ENCODE data around the gene MOB2.
"Not testable (repeated sequence)": the region's sequence is repeated elsewhere in the genome, so short reads cannot be mapped to it uniquely, and the experiment has no call there.

MOB2 gene

DNA sequence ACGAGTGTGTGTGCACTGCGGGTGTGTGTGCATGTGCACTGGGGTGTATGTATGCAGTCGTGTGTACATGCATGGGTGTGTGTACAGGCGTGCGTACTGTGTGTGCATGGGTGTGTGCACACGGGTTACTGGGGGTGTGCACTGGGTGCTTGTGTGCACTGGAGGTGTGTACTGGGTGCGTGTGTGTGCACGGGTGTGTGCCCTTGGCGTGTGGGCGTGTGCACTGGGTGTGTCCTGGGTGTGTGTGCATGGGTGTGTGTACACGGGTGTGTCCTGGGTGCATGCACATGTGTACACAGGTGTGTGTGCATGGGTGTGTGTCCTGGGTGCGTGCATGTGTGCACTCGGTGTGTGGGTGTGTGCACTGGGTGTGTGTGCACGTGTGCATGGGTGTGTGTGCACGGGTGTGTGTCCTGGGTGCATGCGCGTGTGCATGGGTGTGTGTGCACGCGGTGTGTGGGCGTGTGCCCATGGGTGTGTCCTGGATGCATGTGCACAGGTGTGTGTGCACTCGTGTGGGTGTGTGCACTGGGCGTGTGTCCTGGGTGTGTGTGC is 57.7 kb downstream of the MOB2 start:
- DNase-seq (ENCODE audit: low read depth): no peak
- TF ChIP-seq, protein P1, sequence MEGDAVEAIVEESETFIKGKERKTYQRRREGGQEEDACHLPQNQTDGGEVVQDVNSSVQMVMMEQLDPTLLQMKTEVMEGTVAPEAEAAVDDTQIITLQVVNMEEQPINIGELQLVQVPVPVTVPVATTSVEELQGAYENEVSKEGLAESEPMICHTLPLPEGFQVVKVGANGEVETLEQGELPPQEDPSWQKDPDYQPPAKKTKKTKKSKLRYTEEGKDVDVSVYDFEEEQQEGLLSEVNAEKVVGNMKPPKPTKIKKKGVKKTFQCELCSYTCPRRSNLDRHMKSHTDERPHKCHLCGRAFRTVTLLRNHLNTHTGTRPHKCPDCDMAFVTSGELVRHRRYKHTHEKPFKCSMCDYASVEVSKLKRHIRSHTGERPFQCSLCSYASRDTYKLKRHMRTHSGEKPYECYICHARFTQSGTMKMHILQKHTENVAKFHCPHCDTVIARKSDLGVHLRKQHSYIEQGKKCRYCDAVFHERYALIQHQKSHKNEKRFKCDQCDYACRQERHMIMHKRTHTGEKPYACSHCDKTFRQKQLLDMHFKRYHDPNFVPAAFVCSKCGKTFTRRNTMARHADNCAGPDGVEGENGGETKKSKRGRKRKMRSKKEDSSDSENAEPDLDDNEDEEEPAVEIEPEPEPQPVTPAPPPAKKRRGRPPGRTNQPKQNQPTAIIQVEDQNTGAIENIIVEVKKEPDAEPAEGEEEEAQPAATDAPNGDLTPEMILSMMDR (conservative IDR thresholded peaks at IDR 0.05; ENCODE audit: low read length): no peak
- H3K4me3 ChIP-seq (ENCODE audit: low read length): no peak overlapping the region

DNA sequence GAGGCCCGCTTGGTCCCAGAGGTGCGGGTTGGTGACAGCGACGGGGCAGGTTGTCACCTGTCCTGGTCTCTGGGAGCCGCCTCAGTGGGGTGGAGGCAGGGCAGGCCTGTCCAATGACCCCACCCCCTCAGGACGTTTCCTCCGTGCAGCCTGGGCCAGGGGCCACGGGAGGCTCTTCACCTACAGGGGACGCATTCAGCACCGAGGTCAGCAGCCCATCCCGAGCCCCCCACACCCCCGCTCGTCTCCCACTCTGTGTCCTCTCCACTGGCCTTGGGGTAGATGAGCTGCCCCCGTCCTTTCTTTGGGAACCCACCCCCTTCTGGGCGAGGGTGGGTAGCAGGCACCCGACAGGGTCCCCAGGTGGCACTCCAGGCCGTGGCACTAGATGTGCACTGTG is 61.1 kb downstream of the MOB2 start:
- H3K4me3 ChIP-seq (ENCODE audit: low read length): no peak overlapping the region
- DNase-seq (ENCODE audit: low read depth): no peak
- TF ChIP-seq, protein P1 (conservative IDR thresholded peaks at IDR 0.05; ENCODE audit: low read length): no peak

DNA sequence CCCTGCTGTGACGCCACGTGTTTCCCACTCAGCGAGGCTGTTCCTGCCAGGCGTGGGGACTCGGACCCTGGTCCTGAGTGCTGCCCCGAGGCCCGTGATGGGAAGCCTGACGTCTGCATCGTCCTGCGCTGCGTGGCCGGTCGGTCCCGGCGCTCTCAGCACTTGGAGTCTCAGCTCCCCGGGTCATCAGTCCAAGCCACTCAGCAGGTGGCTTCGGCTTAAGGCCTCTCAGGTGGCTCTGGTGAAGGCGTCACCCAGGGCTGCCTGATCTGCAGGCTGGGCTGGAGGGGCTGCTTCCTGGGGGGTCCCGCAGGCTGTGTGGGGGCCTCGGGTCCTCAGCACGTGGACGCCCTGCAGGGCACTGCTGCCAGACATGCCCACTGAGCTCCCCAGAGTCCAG is 61.6 kb downstream of the MOB2 start:
- H3K4me3 ChIP-seq (ENCODE audit: low read length): no peak overlapping the region
- TF ChIP-seq, protein P1 (conservative IDR thresholded peaks at IDR 0.05; ENCODE audit: low read length): no peak
- DNase-seq (ENCODE audit: low read depth): no peak

DNA sequence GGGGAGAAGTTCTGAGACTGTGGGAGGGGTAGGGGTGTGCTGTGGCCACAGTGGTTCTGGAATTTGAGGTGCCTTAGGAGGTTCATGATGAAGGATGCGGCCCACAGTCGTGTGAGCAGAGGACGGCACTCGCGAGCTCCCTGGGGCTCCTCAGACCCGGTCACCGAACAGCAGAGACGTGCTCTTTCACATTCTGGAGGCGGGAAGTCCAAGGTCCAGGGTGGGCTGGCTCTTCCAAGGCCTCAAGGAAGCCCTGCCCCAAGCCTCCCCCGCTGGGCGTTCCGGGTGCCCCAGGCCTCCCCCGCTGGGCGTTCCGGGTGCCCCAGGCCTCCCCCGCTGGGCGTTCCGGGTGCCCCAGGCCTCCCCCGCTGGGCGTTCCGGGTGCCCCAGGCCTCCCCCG is 63.2 kb downstream of the MOB2 start:
- not testable (repeated sequence) for DNase-seq (ENCODE audit: low read depth); H3K4me3 ChIP-seq (ENCODE audit: low read length)

DNA sequence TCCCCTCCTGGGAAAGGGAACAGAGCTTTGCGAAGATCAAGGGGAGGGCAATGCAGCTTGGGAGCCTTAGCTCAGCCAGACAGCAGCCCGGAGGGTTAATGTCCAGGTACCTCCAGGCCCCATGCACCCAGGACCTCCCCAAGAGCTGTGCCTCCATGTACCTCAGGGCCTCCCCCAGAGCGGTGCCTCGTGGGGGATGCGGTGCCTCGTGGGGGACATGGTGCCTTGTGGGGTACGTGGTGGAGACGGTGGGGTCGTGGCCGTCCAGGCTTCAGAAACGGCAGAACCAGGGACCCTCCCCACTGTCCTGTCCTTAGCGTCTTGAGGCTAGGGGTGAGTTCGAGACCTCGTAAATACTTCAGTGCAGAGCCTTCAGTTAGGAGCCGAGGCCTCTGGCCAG is 63.6 kb downstream of the MOB2 start:
- no peak overlapping the region for H3K4me3 ChIP-seq (ENCODE audit: low read length)
- TF ChIP-seq, protein P1 (conservative IDR thresholded peaks at IDR 0.05; ENCODE audit: low read length): no peak
- DNase-seq (ENCODE audit: low read depth): no peak

DNA sequence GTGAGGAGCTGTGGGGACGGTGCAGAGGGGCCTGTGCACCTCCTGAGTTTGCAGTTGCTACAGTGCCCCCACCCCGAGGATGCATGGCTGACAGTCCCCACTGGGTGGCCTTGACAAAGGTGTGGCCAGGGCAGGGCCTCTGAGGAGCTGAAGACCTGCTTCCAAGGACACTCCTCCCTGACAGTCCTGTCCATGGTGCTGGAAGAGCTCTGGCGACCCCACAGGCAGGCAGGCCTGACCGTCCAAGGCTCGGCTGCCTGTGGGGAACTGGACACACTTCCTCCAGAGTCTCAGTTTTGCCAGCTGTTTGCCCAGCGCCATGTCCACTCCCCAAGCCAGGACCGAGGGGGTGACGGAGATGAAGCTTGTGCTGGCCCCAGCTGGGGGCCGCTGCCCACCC is 64.1 kb downstream of the MOB2 start:
- no peak for DNase-seq (ENCODE audit: low read depth)
- TF ChIP-seq, protein P1 (conservative IDR thresholded peaks at IDR 0.05; ENCODE audit: low read length): no peak
- no peak overlapping the region for H3K4me3 ChIP-seq (ENCODE audit: low read length)

DNA sequence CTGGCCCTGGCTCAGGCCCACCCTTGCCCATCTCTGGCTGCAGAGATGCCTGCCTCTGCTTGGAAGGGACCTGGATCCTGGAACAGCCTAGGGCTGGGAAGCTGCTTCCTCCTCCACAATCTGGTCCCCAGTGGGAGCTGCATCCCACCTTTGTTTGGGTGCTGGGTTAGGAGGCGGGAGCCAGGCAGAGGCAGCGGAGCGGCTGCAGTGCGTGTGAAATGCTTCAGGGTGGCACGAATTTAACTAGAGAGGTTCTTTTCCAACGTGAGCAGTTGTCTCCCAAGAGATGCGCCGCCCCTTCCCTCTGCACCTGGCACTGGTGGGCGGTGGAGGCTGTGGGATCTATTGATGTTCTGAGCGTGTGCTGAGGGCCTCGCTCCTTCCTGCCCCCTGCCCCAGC is 65.3 kb downstream of the MOB2 start:
- TF ChIP-seq, protein P1 (conservative IDR thresholded peaks at IDR 0.05; ENCODE audit: low read length): no peak
- no peak for DNase-seq (ENCODE audit: low read depth)
- H3K4me3 ChIP-seq (ENCODE audit: low read length): no peak overlapping the region

DNA sequence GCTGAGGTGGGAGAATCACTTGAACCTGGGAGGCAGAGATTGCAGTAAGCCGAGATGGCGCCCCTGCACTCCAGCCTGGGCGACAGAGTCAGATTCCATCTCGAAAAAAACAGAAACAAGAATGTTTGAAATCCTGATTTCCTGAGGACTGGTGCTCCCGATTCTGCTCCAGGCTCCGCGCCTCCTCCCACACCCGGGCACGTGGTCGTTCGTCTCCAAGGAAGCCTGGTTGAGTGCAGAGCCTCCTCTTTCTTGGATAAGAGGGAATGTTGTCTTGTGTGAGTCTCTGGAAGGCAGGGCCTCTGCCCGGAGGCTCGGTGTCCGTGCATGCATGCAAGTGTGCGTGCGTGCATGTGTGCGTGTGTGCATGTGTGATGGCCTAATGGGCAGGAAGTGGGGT is 66.8 kb downstream of the MOB2 start:
- no peak overlapping the region for H3K4me3 ChIP-seq (ENCODE audit: low read length)
- DNase-seq (ENCODE audit: low read depth): no peak
- TF ChIP-seq, protein P1 (conservative IDR thresholded peaks at IDR 0.05; ENCODE audit: low read length): no peak
